Measurements from ENCODE around the gene RASL12.

DNA sequence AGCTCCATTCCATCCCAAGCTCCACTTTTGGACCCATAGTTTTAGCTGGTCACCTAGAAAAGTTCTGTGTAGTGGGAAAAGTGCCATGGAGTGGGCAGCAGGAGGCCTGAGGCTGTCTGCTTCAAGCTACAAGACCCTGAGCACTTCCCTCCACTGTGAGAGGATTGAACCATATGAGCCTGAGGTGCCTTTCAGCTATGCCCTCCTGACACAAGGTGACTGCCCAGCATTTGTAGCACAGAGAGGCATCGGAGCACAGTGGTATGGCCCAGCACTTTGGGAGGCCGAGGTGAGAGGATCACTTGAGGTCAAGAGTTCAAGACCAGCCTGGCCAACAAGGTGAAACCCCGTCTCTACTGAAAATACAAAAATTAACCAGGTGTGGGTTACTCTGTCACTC lies 4.8 kb upstream of the RASL12 start:
- TF ChIP-seq, protein P1, sequence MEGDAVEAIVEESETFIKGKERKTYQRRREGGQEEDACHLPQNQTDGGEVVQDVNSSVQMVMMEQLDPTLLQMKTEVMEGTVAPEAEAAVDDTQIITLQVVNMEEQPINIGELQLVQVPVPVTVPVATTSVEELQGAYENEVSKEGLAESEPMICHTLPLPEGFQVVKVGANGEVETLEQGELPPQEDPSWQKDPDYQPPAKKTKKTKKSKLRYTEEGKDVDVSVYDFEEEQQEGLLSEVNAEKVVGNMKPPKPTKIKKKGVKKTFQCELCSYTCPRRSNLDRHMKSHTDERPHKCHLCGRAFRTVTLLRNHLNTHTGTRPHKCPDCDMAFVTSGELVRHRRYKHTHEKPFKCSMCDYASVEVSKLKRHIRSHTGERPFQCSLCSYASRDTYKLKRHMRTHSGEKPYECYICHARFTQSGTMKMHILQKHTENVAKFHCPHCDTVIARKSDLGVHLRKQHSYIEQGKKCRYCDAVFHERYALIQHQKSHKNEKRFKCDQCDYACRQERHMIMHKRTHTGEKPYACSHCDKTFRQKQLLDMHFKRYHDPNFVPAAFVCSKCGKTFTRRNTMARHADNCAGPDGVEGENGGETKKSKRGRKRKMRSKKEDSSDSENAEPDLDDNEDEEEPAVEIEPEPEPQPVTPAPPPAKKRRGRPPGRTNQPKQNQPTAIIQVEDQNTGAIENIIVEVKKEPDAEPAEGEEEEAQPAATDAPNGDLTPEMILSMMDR (IDR thresholded peaks at IDR 0.05), result no peak
- TF ChIP-seq POLR2A (IDR thresholded peaks at IDR 0.05), result no peak

Data from esophagus squamous epithelium (tissue), 4 donors.